Activated naive CD4-positive, alpha-beta T cell treated with anti-CD3 and anti-CD28 coated beads for 36 hours (primary cell): ENCODE data around the gene NR4A1. TPM values are rescaled to one million over a fixed set of nuclear protein-coding genes. Genes with fewer than 3 reads are reported as not detected.

Experiments used
- CTCF ChIA-PET: fragments of 350-600 bp; sonication (Branson Sonifier 250); formaldehyde crosslinking; loops from one replicate; lab custom pipeline; 2021; ENCODE audit warnings: antibody characterized with exemption; lab: Charles Lee
- DNase-seq: peaks from one replicate; pipeline ENCODE4 v3.0.0-alpha.2; 2020
- H3K27ac Mint-ChIP-seq: one replicate; pipeline ENCODE4 v1.8.0; 2021; ENCODE audit warnings: mild to moderate bottlenecking, mixed read lengths
- H3K27me3 Mint-ChIP-seq: one replicate; pipeline ENCODE4 v1.8.0; 2021; ENCODE audit warnings: low read depth, mixed read lengths
- H3K36me3 Mint-ChIP-seq: one replicate; pipeline ENCODE4 v1.8.0; 2021; ENCODE audit warnings: low read depth, mixed read lengths
- H3K4me1 Mint-ChIP-seq: one replicate; pipeline ENCODE4 v1.8.0; 2021; ENCODE audit warnings: low read depth, mixed read lengths
- H3K4me3 Mint-ChIP-seq: one replicate; pipeline ENCODE4 v1.8.0; 2021; ENCODE audit warnings: mild to moderate bottlenecking, moderate library complexity, mixed read lengths
- H3K9me3 Mint-ChIP-seq: one replicate; pipeline ENCODE4 v1.8.0; 2021; ENCODE audit warnings: mixed read lengths
- intact Hi-C: fragments of 100-400 bp; cut with micrococcal nuclease; formaldehyde crosslinking; loops from one replicate; pipeline ENCODE4 v1.15.1; 2023
- total RNA-seq, 2 experiments: library from RNA; stranded (reverse); gene quantifications; one replicate each; pipeline ENCODE4 v1.2.3, GENCODE V29; 2021

Gene NR4A1
- total RNA-seq, 2 experiments from 2014 or later, result 64.2 to 64.8 TPM

- CTCF ChIA-PET, result interaction anchor here (0.6 to 13.8 kb wide), 17 partner anchors 12 to 1034 kb away, joined by 3 to 319 read pairs (median 6); partner anchors contain the start of genes ATG101, SMIM41 and TAMALIN
- peaks cover 36% of the 10 kb centered on the region for H3K4me1 Mint-ChIP-seq
- DNase-seq, result peak; percentile 78
- no peaks in the 10 kb centered on the region for H3K9me3 Mint-ChIP-seq
- no peak overlapping the region for H3K4me3 Mint-ChIP-seq
- H3K36me3 Mint-ChIP-seq, result no peaks in the 10 kb centered on the region
- intact Hi-C loops, result no loop called here
- peak overlapping the region; percentile 20 for H3K27ac Mint-ChIP-seq
- no peaks in the 10 kb centered on the region for H3K27me3 Mint-ChIP-seq
Observed at GRCh38 chr12:52020539-52021336, 30.5 kb upstream of the NR4A1 start.

DNA sequence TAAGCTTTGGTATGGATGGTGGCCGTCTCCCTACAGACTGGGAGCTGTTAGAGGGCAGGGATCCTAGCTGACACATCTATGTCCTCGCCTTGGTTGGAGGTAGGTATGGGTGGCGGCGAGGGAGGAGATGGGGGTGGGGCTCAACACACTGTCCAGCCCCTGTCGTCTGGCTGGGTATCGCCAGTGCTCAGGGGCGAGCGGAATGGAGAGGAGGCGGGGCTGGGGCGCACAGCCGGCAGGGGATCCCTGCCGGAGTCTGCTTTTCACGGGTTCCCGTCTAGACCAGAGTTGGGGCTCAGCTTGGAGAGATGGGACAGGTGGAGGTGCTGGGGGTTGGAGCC lies 28.4 kb upstream of the NR4A1 start:
- H3K27ac Mint-ChIP-seq, result no peak overlapping the region
- CTCF ChIA-PET, result interaction anchor here (0.6 to 13.8 kb wide), 16 partner anchors 9 to 609 kb away, joined by 3 to 319 read pairs (median 6); partner anchors contain the start of genes ANKRD33, ATG101, SMIM41 and TAMALIN
- intact Hi-C loops, result loop anchor here (1.0 kb wide), 3 partner anchors 17 to 196 kb away; partner anchors contain the start of gene TAMALIN

GRCh38 chr12:52023182-52023975 lies 27.9 kb upstream of the NR4A1 start:
- Mint-ChIP-seq H3K36me3 (no peaks in the 10 kb centered on the region), H3K4me1 (peaks cover 39% of the 10 kb centered on the region), H3K27me3 (no peaks in the 10 kb centered on the region), H3K9me3 (no peaks in the 10 kb centered on the region), H3K27ac (peak overlapping the region; percentile 97), H3K4me3 (peak overlapping the region; percentile 89)
- DNase-seq, result peak; percentile 94
- intact Hi-C loops, result loop anchor here (1.0 kb wide), 3 partner anchors 17 to 196 kb away; partner anchors contain the start of gene TAMALIN
- CTCF ChIA-PET, result interaction anchor here (0.5 to 13.8 kb wide), 18 partner anchors 9 to 881 kb away, joined by 3 to 319 read pairs (median 6); partner anchors contain the start of genes ANKRD33, ATG101, SMIM41 and TAMALIN

More for the DNA sequence above, 28.4 kb upstream of the NR4A1 start:
- peaks cover 39% of the 10 kb centered on the region for H3K4me1 Mint-ChIP-seq
- H3K9me3 Mint-ChIP-seq, result no peaks in the 10 kb centered on the region
- DNase-seq, result peak; percentile 21
- H3K36me3 Mint-ChIP-seq, result no peaks in the 10 kb centered on the region
- peak overlapping the region; percentile 89 for H3K4me3 Mint-ChIP-seq
- no peaks in the 10 kb centered on the region for H3K27me3 Mint-ChIP-seq

GRCh38 chr12:52023976-52024688 lies 27.1 kb upstream of the NR4A1 start:
- Mint-ChIP-seq H3K27ac (peak overlapping the region; percentile 97), H3K27me3 (no peaks in the 10 kb centered on the region), H3K36me3 (no peaks in the 10 kb centered on the region), H3K4me1 (peaks cover 39% of the 10 kb centered on the region), H3K4me3 (peak overlapping the region; percentile 89), H3K9me3 (no peaks in the 10 kb centered on the region)
- CTCF ChIA-PET, result interaction anchor here (0.5 to 13.8 kb wide), 20 partner anchors 8 to 880 kb away, joined by 3 to 319 read pairs (median 12); partner anchors contain the start of genes ATG101, NR4A1, SMIM41 and TAMALIN
- intact Hi-C loops, result loop anchor here (1.0 to 2.0 kb wide), 6 partner anchors 18 to 197 kb away; partner anchors contain the start of genes ACVR1B and TAMALIN
- no peak for DNase-seq

GRCh38 chr12:52024845-52025230 lies 26.4 kb upstream of the NR4A1 start:
- H3K27me3 Mint-ChIP-seq, result no peaks in the 10 kb centered on the region
- H3K27ac Mint-ChIP-seq, result peak overlapping the region; percentile 97
- H3K36me3 Mint-ChIP-seq, result no peaks in the 10 kb centered on the region
- H3K4me1 Mint-ChIP-seq, result peaks cover 39% of the 10 kb centered on the region
- intact Hi-C loops, result loop anchor here (1.0 to 2.0 kb wide), 10 partner anchors 26 to 981 kb away; partner anchors contain the start of genes ACVR1B, ATG101, EIF4B and NR4A1
- peak overlapping the region; percentile 89 for H3K4me3 Mint-ChIP-seq
- CTCF ChIA-PET, result interaction anchor here (0.7 to 13.8 kb wide), 37 partner anchors 15 to 530 kb away, joined by 3 to 319 read pairs (median 4); partner anchors contain the start of genes ATG101, NR4A1, SMIM41 and TAMALIN
- no peaks in the 10 kb centered on the region for H3K9me3 Mint-ChIP-seq
- peak; percentile 88 for DNase-seq

- no peaks in the 10 kb centered on the region for H3K27me3 Mint-ChIP-seq
- peaks cover 26% of the 10 kb centered on the region for H3K4me1 Mint-ChIP-seq
- no peaks in the 10 kb centered on the region for H3K9me3 Mint-ChIP-seq
- CTCF ChIA-PET, result interaction anchor here (1.2 to 13.8 kb wide), 21 partner anchors 14 to 769 kb away, joined by 3 to 319 read pairs (median 14); partner anchors contain the start of genes ATG101, NR4A1, SMIM41 and TAMALIN
- no peak overlapping the region for H3K4me3 Mint-ChIP-seq
- intact Hi-C loops, result no loop called here
- H3K36me3 Mint-ChIP-seq, result no peaks in the 10 kb centered on the region
- DNase-seq, result no peak
- no peak overlapping the region for H3K27ac Mint-ChIP-seq
Observed at GRCh38 chr12:52026263-52026662, 25.0 kb upstream of the NR4A1 start.

DNA sequence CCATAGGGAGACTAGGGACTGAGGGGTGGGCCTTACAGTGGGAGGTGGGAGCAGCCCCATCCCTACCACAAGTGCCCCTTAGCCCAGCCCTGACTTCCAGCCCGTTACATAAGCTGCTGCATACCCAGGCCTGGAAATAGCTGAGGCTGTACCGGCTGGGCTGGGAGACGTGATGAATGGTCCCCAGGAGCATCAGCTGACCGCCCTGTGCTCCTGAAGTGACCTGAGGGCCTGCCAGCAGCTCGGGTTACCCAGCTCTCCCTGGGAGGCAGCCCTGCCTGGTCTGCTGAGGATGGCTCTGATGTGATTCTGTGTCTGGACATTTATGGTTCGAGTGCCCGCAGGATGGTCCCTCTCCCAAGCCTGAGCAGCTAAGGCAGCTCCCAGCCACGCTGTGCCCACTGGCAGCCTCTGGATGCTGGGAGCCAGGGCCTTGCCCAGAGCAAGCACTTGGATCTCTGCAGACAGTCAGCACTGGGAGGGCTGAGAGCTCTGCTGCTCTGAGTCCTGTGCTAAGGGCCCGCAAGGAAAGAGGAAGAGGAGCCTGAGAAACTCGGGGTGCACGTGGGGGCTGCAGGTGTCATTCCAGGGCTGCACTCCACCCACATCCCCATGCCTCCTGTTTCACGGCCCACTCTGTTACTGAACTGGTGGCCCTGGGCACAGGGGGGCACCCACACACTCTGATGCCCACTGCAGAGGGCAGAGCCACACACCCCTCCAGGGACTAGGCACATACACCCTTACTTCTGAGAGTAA lies 24.0 kb upstream of the NR4A1 start:
- Mint-ChIP-seq H3K4me1 (peaks cover 26% of the 10 kb centered on the region), H3K27me3 (no peaks in the 10 kb centered on the region), H3K9me3 (no peaks in the 10 kb centered on the region), H3K36me3 (no peaks in the 10 kb centered on the region), H3K4me3 (no peak overlapping the region), H3K27ac (no peak overlapping the region)
- intact Hi-C loops, result no loop called here
- CTCF ChIA-PET, result interaction anchor here (1.2 to 13.8 kb wide), 11 partner anchors 13 to 97 kb away, joined by 3 to 319 read pairs (median 91); partner anchors contain the start of genes ATG101, SMIM41 and TAMALIN
- DNase-seq, result no peak

GRCh38 chr12:52029685-52030084 lies 21.6 kb upstream of the NR4A1 start:
- intact Hi-C loops, result no loop called here
- CTCF ChIA-PET, result interaction anchor here (0.6 to 13.8 kb wide), 6 partner anchors 21 to 92 kb away, joined by 3 to 315 read pairs (median 8); partner anchors contain the start of genes ATG101 and NR4A1

DNA sequence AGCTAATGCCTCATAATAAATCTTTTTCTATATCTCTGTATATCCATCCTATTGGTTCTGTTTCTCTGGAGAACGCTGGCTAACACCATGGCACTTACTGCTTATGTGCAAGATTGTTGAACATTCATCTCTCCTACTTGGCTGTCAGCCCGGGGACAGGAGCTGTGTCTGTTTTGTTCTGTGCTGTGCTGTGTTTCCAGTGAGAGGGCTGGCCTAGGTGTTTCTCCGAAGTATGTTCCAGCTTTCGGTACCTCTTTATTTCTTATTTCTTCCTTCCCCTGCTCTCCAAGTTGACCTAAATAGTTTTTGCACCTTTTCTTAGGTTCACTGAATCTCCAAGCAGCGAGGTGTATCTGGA lies 18.8 kb upstream of the NR4A1 start:
- Mint-ChIP-seq H3K27me3 (no peaks in the 10 kb centered on the region), H3K36me3 (no peaks in the 10 kb centered on the region), H3K4me1 (peaks cover 34% of the 10 kb centered on the region), H3K9me3 (no peaks in the 10 kb centered on the region), H3K4me3 (peak overlapping the region; percentile 56), H3K27ac (no peak overlapping the region)
- intact Hi-C loops, result no loop called here
- peak; percentile 35 for DNase-seq
- CTCF ChIA-PET, result interaction anchor here (0.9 to 13.8 kb wide), 13 partner anchors 10 to 108 kb away, joined by 3 to 315 read pairs (median 8); partner anchors contain the start of genes ATG101 and NR4A1

More at GRCh38 chr12:52029685-52030084, 21.6 kb upstream of the NR4A1 start:
- Mint-ChIP-seq H3K36me3 (no peaks in the 10 kb centered on the region), H3K27ac (no peak overlapping the region), H3K4me3 (no peak overlapping the region), H3K27me3 (no peaks in the 10 kb centered on the region), H3K4me1 (peaks cover 33% of the 10 kb centered on the region), H3K9me3 (no peaks in the 10 kb centered on the region)
- no peak for DNase-seq

- peak; percentile 94 for DNase-seq
- Mint-ChIP-seq H3K36me3 (no peaks in the 10 kb centered on the region), H3K27me3 (no peaks in the 10 kb centered on the region), H3K4me3 (peak overlapping the region; percentile 56), H3K4me1 (peaks cover 36% of the 10 kb centered on the region), H3K9me3 (no peaks in the 10 kb centered on the region), H3K27ac (peak overlapping the region; percentile 47)
- CTCF ChIA-PET, result interaction anchor here (0.9 to 13.8 kb wide), 13 partner anchors 10 to 109 kb away, joined by 3 to 315 read pairs (median 8); partner anchors contain the start of genes ATG101 and NR4A1
- intact Hi-C loops, result loop anchor here (1.0 kb wide), 1 partner anchor 18 kb away; the partner anchor contains the start of gene NR4A1
Observed at GRCh38 chr12:52032804-52033445, 18.3 kb upstream of the NR4A1 start.
